NCI-H1694 treated with DMSO at 0.1 percent for 48 hours (cell line): ENCODE data around the gene JPH2.

Experiments used
- DNase-seq: peaks from one replicate; lab custom pipeline; 2025; lab: John Stamatoyannopoulos, UW

JPH2 gene

GRCh38 chr20:44187772-44188709 is 1.1 kb upstream of the JPH2 start:
- no peak for DNase-seq

GRCh38 chr20:44186674-44187053 is 324 bp downstream of the JPH2 start:
- DNase-seq, result no peak

GRCh38 chr20:44186201-44186600 is 787 bp downstream of the JPH2 start:
- no peak for DNase-seq

DNA sequence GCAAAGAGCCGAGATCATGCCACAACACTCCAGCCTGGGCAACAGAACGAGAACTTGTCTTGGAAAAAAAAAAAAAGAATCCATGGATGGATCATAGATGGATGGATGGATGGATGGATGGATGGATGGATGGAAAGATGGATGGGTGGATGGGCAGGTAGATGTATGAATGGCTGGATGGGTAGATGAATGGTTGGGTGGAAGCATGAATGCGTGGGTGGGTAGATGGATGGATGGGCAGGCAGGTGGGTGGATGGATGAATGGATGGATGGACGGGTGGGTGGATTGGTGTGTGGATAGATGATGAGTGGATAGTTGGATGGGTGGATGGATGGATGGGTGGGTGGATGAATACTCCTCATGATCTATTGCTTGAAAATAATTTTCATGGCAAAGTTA is 1.4 kb downstream of the JPH2 start:
- no peak for DNase-seq

DNA sequence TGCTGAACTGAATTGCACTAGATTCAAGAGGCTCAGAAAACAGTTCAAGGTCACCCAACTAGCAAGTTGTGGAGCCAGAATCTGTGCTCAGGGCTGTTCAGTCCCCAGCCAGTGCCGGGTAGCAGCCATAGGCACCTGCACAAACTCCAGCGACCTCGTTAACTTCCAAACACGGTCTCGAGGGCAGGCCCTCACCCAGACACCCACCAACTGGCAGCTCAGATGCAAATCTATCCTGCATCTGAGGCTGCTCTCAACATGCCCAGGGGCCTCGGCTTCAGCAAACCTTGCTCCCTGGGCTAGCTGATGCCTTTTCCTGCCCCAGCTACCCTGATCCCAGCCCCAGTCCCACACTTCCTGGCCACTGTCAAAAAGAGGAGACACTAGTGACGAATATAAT is 3.7 kb downstream of the JPH2 start:
- DNase-seq, result no peak

DNA sequence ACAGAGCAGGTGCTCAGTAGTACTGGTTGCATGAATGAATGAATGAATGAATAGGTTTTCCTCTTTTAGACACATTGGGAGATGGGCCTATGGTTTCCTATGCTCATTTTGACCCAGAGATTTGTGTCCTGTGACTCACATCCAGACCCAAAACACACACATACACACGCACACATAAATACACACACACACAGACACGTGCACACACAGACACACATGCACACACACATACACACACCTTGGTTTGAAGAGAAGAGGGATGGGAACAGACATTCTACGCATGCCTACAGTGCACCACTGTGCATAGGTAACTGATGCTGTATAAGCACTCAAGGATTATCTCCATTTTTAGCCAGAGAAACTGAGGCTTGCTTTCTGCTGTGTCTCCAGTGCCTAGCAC is 4.1 kb downstream of the JPH2 start:
- DNase-seq, result no peak

GRCh38 chr20:44182135-44182765 is 4.7 kb downstream of the JPH2 start:
- no peak for DNase-seq

DNA sequence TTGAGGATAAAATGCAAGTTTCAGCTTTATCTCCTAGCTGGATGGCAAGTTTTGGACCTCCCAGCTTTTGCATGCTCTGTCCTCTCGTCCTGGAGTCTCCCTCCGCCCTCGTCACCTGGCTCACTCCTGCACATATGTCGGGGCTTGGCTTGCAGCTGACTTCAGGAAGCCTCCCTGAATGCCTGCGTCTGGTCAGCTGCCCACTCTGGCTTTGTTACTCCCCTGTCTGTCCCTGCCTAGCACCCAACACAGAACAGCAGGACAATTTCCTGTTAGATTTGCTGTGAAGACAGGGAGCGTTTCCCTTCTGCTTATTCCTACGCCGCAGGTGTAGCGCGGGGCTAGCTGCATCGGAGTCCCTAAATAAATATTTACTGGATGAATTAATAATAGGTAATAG is 5.4 kb downstream of the JPH2 start:
- no peak for DNase-seq

DNA sequence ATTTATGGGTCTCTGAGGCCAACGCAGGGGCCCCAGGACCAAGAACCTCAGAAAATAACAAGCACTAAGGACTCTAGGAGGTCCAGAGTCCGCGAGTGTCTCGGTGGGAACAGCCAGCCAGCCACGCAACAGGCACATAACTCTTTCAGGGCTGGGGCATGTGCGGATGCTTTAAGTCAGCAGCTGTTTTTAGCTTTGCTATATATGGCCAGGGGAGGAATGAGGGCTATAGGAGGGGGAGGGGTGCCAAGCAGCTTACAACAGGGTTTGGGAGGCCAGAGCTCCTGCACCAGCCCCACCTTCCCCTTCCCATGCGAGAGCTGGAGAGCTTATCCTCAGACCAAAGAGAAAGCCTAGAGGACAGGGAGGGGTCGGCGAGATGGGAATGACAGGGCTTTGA is 6.2 kb downstream of the JPH2 start:
- no peak for DNase-seq

- DNase-seq, result no peak
Observed at GRCh38 chr20:44176833-44177534, 10.0 kb downstream of the JPH2 start.

GRCh38 chr20:44174996-44175765 is 11.8 kb downstream of the JPH2 start:
- no peak for DNase-seq

DNA sequence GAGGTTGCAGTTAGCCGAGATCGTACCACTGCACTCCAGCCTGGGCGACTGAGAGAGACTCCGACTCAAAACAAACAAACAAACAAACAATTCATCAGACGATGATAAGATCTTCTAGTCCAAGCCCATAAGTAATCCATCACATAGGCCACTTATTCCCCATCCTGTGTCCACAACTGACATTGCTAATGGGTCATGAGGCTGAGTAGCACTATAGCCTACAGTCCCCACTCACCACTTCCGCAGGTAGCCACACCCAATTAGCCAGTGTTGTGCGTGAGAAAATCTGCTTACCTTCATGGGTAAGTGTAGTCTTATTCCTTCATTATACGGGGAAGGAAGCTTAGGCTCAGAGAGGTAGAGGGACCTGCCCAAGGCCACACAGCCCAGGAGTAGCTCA is 13.1 kb downstream of the JPH2 start:
- no peak for DNase-seq

DNA sequence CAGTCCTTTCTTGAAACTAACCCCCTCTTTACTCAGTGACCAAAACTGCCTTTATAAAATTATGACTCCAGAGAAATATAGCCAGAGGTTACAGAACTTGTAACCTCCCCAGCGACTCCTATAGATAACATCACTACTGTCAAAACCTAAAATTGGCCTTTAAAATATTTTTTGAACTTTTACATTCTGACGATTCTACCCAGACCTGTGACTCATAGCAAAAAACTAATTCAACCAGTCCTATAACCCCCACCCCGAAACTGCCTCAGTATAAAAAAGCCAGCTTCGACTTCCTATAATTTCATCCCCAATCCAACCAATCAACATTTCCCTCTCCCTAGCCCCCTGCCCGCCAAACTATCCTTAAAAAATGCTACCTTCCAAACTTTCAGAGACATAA is 13.9 kb downstream of the JPH2 start:
- DNase-seq, result no peak

GRCh38 chr20:44172572-44172950 is 14.4 kb downstream of the JPH2 start:
- DNase-seq, result no peak

DNA sequence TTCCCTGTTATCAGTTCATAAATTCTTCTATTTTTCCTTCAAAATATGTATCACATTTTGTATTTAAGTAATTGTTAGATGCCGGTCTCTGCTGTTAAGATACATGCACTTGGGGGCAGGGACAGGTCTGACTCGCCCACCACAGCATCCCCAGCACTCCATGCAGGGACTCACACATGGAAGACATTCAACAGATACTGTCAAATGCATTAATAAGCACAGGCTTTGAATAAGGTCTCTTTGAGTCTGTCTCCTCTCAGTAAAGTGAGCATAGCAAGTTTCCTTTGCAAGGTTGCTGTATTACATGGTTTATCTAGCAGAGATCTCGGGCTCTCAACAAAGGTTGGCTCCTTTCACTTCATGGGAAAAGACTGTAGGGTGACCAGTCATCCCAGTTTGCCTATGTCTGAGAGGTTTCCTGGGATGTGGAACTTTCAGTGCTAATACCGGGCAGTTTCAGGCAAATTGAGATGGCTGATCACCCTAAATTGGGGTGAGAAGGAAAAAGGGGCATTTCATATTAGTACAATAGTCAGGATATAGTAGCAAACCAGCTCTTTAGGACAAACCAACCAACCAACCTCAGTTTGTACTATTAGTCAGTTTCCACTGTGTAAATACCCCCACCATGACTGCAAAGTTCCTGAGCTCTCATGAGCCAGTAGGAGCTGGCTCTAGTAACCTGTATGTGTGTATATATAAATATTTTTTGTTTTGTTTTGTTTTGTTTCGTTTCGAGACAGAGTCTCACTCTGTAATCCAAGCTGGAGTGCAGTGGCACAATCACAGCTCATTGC is 15.0 kb downstream of the JPH2 start:
- no peak for DNase-seq

DNA sequence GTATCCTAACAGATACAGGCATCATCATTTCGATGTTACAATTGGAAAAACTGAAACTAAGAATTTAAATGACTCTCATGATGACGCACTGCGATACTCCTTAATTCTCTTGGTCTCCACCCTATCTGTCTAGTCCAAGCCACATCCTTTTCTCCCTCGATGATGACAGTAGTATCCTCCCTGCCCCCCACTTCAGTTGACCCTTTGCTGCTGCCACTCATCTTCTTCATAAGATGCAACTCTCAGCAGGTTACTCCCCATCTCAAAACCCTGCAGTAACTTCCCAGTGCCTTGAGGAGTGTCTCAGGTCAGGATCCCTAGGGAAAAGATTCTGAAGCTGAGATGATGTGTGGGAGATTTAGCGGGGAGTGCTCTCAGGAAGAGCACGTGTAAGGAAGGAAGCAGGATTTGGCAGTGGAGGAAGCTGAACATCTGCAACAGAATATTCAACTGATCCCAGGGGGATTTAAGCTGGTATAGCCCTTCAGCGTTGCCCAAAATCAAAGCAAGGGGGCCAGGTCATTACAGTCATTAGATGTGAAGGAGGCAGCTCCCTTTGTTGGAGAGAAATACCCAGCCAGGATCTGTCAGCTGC is 16.1 kb downstream of the JPH2 start:
- no peak for DNase-seq

- DNase-seq, result no peak
Observed at GRCh38 chr20:44167736-44168135, 19.3 kb downstream of the JPH2 start.

DNA sequence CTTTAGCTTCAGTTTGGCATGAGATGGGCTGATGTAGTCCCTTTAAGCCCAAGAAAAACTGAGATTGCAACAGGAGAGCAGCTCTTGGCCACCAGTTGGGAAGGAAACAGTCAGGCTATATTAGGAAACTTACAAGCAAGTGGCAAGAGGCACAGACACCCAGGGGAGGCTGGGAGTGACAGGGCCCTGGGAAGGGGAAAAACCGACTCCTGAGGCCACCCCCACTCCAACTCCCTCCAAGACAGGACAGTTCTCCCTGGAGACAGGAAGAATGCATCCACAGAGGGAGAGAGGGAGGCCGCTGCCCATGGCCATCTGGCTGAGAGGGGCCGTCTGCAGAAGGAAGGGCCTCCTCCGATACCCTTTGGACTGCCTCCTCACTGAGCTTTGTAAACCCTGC is 20.5 kb downstream of the JPH2 start:
- no peak for DNase-seq

GRCh38 chr20:44166008-44166407 is 21.0 kb downstream of the JPH2 start:
- no peak for DNase-seq

DNA sequence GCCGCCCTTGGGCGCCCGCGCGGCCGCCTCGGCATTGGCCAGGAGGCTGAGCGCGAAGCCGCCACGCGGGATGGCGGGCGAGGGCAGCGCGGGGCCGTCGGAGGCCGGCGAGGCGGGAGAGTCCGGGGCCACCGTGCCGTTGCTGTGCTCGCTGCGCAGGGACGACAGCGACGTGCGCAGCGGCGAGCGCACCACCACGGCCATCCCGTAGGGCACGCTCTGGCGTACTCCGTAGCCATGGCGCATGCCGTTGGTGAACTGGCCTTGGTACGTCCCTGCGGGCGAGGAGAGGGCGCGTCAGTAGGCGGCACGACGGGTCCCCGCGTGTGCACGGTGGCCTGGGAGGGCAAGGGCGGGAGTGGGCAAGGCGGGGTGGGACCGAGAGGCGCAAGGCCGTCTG is 26.9 kb downstream of the JPH2 start:
- DNase-seq, result no peak

DNA sequence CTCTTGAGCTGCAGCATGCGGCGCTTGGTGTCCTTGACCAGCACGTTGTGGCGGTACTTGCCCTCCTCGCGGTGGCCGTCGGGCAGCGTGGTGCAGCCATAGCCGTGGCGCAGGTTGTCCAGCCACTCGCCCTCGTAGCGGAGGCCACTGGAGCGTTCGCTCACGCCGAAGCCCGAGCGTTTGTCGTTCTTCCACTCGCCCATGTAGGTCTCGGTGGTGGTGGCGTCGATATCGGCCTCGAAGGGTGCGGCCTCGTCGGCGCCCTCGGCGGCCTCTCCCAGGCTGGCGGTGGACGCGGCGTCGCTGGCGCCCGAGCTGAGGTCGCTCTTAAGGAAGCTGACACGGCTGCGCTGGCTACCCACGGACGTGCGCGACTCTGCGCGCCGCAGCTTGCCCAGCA is 27.3 kb downstream of the JPH2 start:
- DNase-seq, result no peak
